Measurements from ENCODE around the gene CEP250. TPM values are rescaled to one million over a fixed set of nuclear protein-coding genes. Genes with fewer than 3 reads are reported as not detected.

The CEP250 gene
- total RNA-seq, 1 donor from 2014 or later, result 54.7 TPM

DNA sequence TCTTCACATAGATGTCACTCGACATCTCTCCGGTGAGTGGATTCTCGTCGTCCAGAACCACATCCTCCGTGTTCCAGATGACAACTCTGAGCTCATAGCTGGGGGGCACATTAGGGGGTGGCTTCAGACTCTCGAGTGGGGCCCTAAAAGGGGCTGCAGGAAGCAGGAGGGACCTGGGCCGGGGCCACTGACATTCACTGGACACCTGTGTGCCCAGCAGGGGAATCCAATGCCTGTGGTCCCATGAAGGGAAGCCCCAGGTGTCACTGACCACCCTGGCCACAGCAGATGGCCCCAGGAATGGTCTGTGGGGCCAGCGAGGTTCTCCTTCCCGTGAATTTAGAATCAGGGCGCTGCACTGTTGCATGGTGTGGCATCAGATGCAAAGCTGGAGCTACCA lies 105.1 kb downstream of the CEP250 start:
- ChIA-PET CTCF (no interaction called here), POLR2A (no interaction called here)
- intact Hi-C loops (cut with micrococcal nuclease), result no loop called here
- DNase-seq (no peak), ATAC-seq (ENCODE audit: low read depth) (no peak)
- TF ChIP-seq, protein P1, sequence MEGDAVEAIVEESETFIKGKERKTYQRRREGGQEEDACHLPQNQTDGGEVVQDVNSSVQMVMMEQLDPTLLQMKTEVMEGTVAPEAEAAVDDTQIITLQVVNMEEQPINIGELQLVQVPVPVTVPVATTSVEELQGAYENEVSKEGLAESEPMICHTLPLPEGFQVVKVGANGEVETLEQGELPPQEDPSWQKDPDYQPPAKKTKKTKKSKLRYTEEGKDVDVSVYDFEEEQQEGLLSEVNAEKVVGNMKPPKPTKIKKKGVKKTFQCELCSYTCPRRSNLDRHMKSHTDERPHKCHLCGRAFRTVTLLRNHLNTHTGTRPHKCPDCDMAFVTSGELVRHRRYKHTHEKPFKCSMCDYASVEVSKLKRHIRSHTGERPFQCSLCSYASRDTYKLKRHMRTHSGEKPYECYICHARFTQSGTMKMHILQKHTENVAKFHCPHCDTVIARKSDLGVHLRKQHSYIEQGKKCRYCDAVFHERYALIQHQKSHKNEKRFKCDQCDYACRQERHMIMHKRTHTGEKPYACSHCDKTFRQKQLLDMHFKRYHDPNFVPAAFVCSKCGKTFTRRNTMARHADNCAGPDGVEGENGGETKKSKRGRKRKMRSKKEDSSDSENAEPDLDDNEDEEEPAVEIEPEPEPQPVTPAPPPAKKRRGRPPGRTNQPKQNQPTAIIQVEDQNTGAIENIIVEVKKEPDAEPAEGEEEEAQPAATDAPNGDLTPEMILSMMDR (IDR thresholded peaks at IDR 0.05), result no peak
- H3K27me3 Mint-ChIP-seq, result no peaks in the 10 kb centered on the region
- H3K27ac Mint-ChIP-seq, result no peak overlapping the region
- no peak overlapping the region for H3K4me3 Mint-ChIP-seq
- peaks cover 30% of the 10 kb centered on the region for H3K36me3 Mint-ChIP-seq (ENCODE audit: low read depth)
- H3K9me3 Mint-ChIP-seq, result no peaks in the 10 kb centered on the region
- H3K4me1 Mint-ChIP-seq, result no peaks in the 10 kb centered on the region

DNA sequence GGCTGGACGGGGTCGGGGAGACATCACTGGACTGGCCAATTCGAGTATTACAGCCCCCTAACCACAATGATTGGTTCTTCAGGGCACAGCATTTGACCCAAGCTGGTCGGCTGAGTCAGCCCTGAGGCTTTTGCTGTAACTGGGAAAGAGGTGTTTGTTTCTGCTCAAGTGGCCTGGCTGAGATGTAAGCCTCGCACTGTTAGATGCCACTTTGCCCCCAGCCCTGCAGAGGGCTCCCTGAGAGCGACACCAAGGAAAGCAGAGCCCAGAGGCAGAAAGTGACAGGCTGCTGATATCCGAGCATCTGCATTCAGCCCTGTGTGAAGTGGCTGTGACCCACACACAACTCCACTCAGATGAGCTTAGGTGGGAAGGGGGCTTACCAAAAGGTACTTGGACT lies 105.9 kb downstream of the CEP250 start:
- Mint-ChIP-seq H3K4me1 (no peaks in the 10 kb centered on the region), H3K4me3 (no peak overlapping the region), H3K27me3 (no peaks in the 10 kb centered on the region), H3K9me3 (no peaks in the 10 kb centered on the region), H3K36me3 (ENCODE audit: low read depth) (peaks cover 23% of the 10 kb centered on the region), H3K27ac (no peak overlapping the region)
- ATAC-seq (ENCODE audit: low read depth), result peak; percentile 40
- intact Hi-C loops (cut with micrococcal nuclease), result no loop called here
- ChIA-PET CTCF (no interaction called here), POLR2A (no interaction called here)
- TF ChIP-seq, protein P1 (IDR thresholded peaks at IDR 0.05), result no peak
- no peak for DNase-seq

DNA sequence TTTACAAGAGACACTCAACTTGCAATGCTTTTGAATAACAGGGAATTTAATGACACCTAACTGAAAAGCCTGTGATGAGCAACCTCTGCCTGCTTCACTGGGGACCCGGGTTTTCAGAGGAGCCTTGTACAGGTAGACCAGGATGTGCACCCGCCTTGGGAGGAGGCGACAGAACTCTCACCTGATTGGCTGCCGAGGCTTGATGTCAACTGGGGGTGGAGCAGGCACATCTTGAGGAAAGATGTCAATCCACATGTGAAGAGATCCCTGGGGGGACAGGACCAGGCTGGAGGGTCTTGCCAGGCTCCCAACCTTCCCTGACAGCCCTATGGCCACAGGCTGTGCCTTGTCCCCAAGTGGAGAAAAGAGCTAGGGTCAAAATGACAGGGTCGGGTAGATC lies 106.3 kb downstream of the CEP250 start:
- no peak overlapping the region for H3K4me3 Mint-ChIP-seq
- no peaks in the 10 kb centered on the region for H3K4me1 Mint-ChIP-seq
- ChIA-PET POLR2A (no interaction called here), CTCF (no interaction called here)
- H3K27me3 Mint-ChIP-seq, result no peaks in the 10 kb centered on the region
- ATAC-seq (ENCODE audit: low read depth) (no peak), DNase-seq (no peak)
- intact Hi-C loops (cut with micrococcal nuclease), result no loop called here
- H3K27ac Mint-ChIP-seq, result no peak overlapping the region
- TF ChIP-seq, protein P1 (IDR thresholded peaks at IDR 0.05), result no peak
- no peaks in the 10 kb centered on the region for H3K9me3 Mint-ChIP-seq
- peaks cover 19% of the 10 kb centered on the region for H3K36me3 Mint-ChIP-seq (ENCODE audit: low read depth)

DNA sequence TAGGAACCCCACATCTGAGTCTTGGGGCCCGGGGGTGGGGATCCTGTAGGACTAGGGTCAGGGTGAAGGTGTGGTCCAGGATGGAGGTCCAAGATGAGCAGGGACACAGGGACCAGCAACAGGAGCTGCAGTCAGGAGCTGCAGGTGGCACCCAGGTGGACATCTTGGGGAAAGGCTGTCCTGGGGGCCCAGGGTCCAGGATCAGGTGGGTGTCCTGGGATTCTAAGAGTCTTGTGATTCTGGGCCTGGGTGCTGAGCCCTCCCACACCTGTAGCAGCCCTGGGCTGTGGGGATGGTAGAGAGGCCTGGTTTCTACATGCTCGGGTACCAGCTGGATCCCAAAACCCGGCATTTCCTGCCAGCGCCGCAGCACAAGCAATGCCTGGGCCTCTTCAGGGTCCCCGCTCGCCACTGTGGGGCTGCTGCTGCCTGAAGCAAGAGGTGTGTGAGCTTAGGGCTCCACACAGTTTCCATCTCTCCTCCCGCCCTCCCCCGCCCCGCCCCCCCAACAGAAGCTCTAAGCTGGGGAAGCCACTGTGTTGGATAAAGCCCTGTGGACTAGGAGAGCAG lies 107.2 kb downstream of the CEP250 start:
- no peak for DNase-seq
- POLR2A ChIA-PET, result no interaction called here
- CTCF ChIA-PET, result interaction anchor here (0.7 kb wide), 1 partner anchor 138 kb away, joined by 3 read pairs; no protein-coding TSS in a partner anchor
- TF ChIP-seq, protein P1 (IDR thresholded peaks at IDR 0.05), result no peak
- no peak for ATAC-seq (ENCODE audit: low read depth)
- Mint-ChIP-seq H3K36me3 (ENCODE audit: low read depth) (peaks cover 9% of the 10 kb centered on the region), H3K9me3 (no peaks in the 10 kb centered on the region), H3K4me1 (no peaks in the 10 kb centered on the region), H3K27ac (no peak overlapping the region), H3K27me3 (no peaks in the 10 kb centered on the region), H3K4me3 (no peak overlapping the region)
- intact Hi-C loops (cut with micrococcal nuclease), result no loop called here

DNA sequence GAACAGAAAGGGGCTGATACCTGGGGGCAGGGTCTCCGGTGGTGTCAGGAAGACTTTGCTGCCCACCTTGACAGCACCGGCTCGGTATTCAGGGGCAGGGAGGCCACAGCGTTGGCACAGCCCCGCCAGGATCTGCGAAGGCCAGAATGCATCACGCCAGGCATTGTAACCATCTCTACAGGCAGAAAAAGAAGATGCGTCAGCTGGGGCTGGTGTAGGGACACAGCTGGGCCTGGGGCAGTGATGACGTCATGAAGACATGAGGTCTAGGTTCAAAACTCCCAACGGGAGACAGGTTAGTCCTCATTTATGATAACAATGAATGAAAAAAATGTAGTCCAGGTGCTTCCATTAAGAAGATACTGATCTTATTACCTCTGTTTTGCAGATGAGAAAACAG lies 108.4 kb downstream of the CEP250 start:
- TF ChIP-seq, protein P1 (IDR thresholded peaks at IDR 0.05), result no peak
- CTCF ChIA-PET, result interaction anchor here (0.6 kb wide), 1 partner anchor 49 kb away, joined by 3 read pairs; no protein-coding TSS in a partner anchor

More for the DNA sequence above, 108.4 kb downstream of the CEP250 start:
- no peaks in the 10 kb centered on the region for H3K4me1 Mint-ChIP-seq
- H3K36me3 Mint-ChIP-seq (ENCODE audit: low read depth), result no peaks in the 10 kb centered on the region
- peaks cover 2% of the 10 kb centered on the region for H3K27me3 Mint-ChIP-seq
- no peak overlapping the region for H3K4me3 Mint-ChIP-seq
- intact Hi-C loops (cut with micrococcal nuclease), result no loop called here
- POLR2A ChIA-PET, result interaction anchor here (0.7 kb wide), 1 partner anchor 10 kb away, joined by 5 read pairs; no protein-coding TSS in a partner anchor
- H3K27ac Mint-ChIP-seq, result no peak overlapping the region
- no peaks in the 10 kb centered on the region for H3K9me3 Mint-ChIP-seq
- ATAC-seq (ENCODE audit: low read depth) (no peak), DNase-seq (no peak)
